H9 (cell line): ENCODE measurements around the gene MREG. TPM values are rescaled to one million over a fixed set of nuclear protein-coding genes. Genes with fewer than 3 reads are reported as not detected.

ENCODE experiments used
- DNase-seq: peaks from one replicate; pipeline ENCODE4 v3.0.0-alpha.2; 2017
- H2AFZ ChIP-seq: one replicate; pipeline ENCODE4 v1.6.1; 2013; ENCODE audit warnings: mild to moderate bottlenecking, low read length, control low read depth, moderate library complexity
- H2AK5ac ChIP-seq: 2 replicates; pipeline ENCODE4 v1.6.1; 2013; ENCODE audit warnings: low read length, control low read depth, mixed read lengths; ENCODE audit not compliant: insufficient read length
- H2BK120ac ChIP-seq: one replicate; pipeline ENCODE4 v1.6.1; 2013; ENCODE audit warnings: low read depth, mild to moderate bottlenecking, low read length, control low read depth, inconsistent platforms; ENCODE audit not compliant: poor library complexity, severe bottlenecking
- H2BK12ac ChIP-seq: 2 replicates; pipeline ENCODE4 v1.6.1; 2013; ENCODE audit warnings: low read length, control low read depth, mixed read lengths, low read depth; ENCODE audit not compliant: insufficient read length
- H2BK15ac ChIP-seq: 2 replicates; pipeline ENCODE4 v1.6.1; 2013; ENCODE audit warnings: low read depth, low read length, control low read depth
- H2BK20ac ChIP-seq: one replicate; pipeline ENCODE4 v1.6.1; 2013; ENCODE audit warnings: low read depth, mild to moderate bottlenecking, low read length, control low read depth, inconsistent platforms; ENCODE audit not compliant: poor library complexity, severe bottlenecking
- H2BK5ac ChIP-seq: 2 replicates; pipeline ENCODE4 v1.6.1; 2013; ENCODE audit warnings: low read length, control low read depth, mixed read lengths; ENCODE audit not compliant: insufficient read length
- H3K14ac ChIP-seq: 2 replicates; pipeline ENCODE4 v1.6.1; 2013; ENCODE audit warnings: low read length, control low read depth; ENCODE audit not compliant: insufficient read depth
- H3K18ac ChIP-seq: 2 replicates; pipeline ENCODE4 v1.6.1; 2013; ENCODE audit warnings: low read depth, mild to moderate bottlenecking, mixed read lengths, low read length, control low read depth; ENCODE audit not compliant: insufficient read length
- H3K23ac ChIP-seq: 2 replicates; pipeline ENCODE4 v1.6.1; 2013; ENCODE audit warnings: low read length, control low read depth, mixed read lengths, low read depth; ENCODE audit not compliant: insufficient read length
- H3K23me2 ChIP-seq: 2 replicates; pipeline ENCODE4 v1.6.1; 2013; ENCODE audit warnings: low read depth, mild to moderate bottlenecking, mixed read lengths, low read length, control low read depth; ENCODE audit not compliant: insufficient read length, poor library complexity, severe bottlenecking
- H3K27ac ChIP-seq: 2 replicates; pipeline ENCODE4 v1.5.1; 2013; ENCODE audit warnings: low read length, control low read depth, mixed read lengths, low read depth; ENCODE audit not compliant: insufficient read length
- H3K27me3 ChIP-seq: 2 replicates; pipeline ENCODE4 v1.6.1; 2013; ENCODE audit warnings: low read length, control low read depth, inconsistent platforms; ENCODE audit not compliant: insufficient read depth
- H3K4ac ChIP-seq: 2 replicates; pipeline ENCODE4 v1.6.1; 2013; ENCODE audit warnings: low read depth, mild to moderate bottlenecking, control low read depth, inconsistent platforms, low read length, moderate library complexity
- H3K4me1 ChIP-seq: 2 replicates; pipeline ENCODE4 v1.6.1; 2013; ENCODE audit warnings: low read length, control low read depth, inconsistent platforms; ENCODE audit not compliant: insufficient read depth
- H3K4me2 ChIP-seq: 2 replicates; pipeline ENCODE4 v1.6.1; 2013; ENCODE audit warnings: low read length, control low read depth, mixed read lengths; ENCODE audit not compliant: insufficient read length, insufficient read depth
- H3K56ac ChIP-seq: 2 replicates; pipeline ENCODE4 v1.6.1; 2013; ENCODE audit warnings: low read depth, mild to moderate bottlenecking, mixed read lengths, low read length, control low read depth; ENCODE audit not compliant: insufficient read length
- H3K79me1 ChIP-seq: 2 replicates; pipeline ENCODE4 v1.6.1; 2013; ENCODE audit warnings: low read depth, mild to moderate bottlenecking, moderate library complexity, low read length, control low read depth, inconsistent platforms; ENCODE audit not compliant: insufficient read depth, poor library complexity, severe bottlenecking
- H3K79me2 ChIP-seq: 2 replicates; pipeline ENCODE4 v1.6.1; 2013; ENCODE audit warnings: low read length, control low read depth, inconsistent platforms; ENCODE audit not compliant: insufficient read depth
- H3K9ac ChIP-seq: 2 replicates; pipeline ENCODE4 v1.6.1; 2013; ENCODE audit warnings: low read length, control low read depth, mixed read lengths; ENCODE audit not compliant: insufficient read length; ENCODE audit errors: extremely low read depth
- H3K9me3 ChIP-seq: one replicate; pipeline ENCODE4 v1.6.1; 2013; ENCODE audit warnings: low read depth, low read length, inconsistent platforms; ENCODE audit not compliant: control insufficient read depth
- H3T11ph ChIP-seq: one replicate; pipeline ENCODE4 v1.6.1; 2013; ENCODE audit warnings: mild to moderate bottlenecking, low read length, control low read depth, inconsistent platforms
- H4K20me1 ChIP-seq: one replicate; pipeline ENCODE4 v1.6.1; 2013; ENCODE audit not compliant: control insufficient read depth, insufficient read length, insufficient read depth
- H4K5ac ChIP-seq: 2 replicates; pipeline ENCODE4 v1.6.1; 2013; ENCODE audit warnings: low read depth, mild to moderate bottlenecking, mixed read lengths, low read length, control low read depth; ENCODE audit not compliant: insufficient read length
- H4K8ac ChIP-seq: replicated peaks from 2 replicates; pipeline ENCODE4 v1.6.1; 2013; ENCODE audit warnings: low read length, control low read depth, mixed read lengths, low read depth; ENCODE audit not compliant: insufficient read length
- H4K91ac ChIP-seq: 2 replicates; pipeline ENCODE4 v1.6.1; 2013; ENCODE audit warnings: low read depth, mild to moderate bottlenecking, moderate library complexity, mixed read lengths, low read length, control low read depth; ENCODE audit not compliant: insufficient read length
- H3K27ac Mint-ChIP-seq, 3 experiments: 2 replicates in 2 of 3; 3 replicates in 1 of 3; pipeline ENCODE4 v1.8.0; 2020 to 2021; ENCODE audit warnings: mixed read lengths in 3 of 3, mild to moderate bottlenecking in 1 of 3, moderate library complexity in 1 of 3
- H3K27me3 Mint-ChIP-seq: 2 replicates; pipeline ENCODE4 v1.8.0; 2021; ENCODE audit warnings: low read depth, mild to moderate bottlenecking, moderate library complexity, mixed read lengths
- H3K36me3 Mint-ChIP-seq, 3 experiments: 2 replicates in 2 of 3; 3 replicates in 1 of 3; pipeline ENCODE4 v1.8.0; 2020 to 2021; ENCODE audit warnings: low read depth in 3 of 3, mixed read lengths in 3 of 3; ENCODE audit not compliant: insufficient read depth in 1 of 3
- H3K4me1 Mint-ChIP-seq, 2 experiments: 2 replicates each; pipeline ENCODE4 v1.8.0; 2020; ENCODE audit warnings: mixed read lengths in 2 of 2
- H3K4me3 Mint-ChIP-seq, 2 experiments: 2 replicates in 1 of 2; 3 replicates in 1 of 2; pipeline ENCODE4 v1.8.0; 2020 to 2021; ENCODE audit warnings: mild to moderate bottlenecking in 2 of 2, mixed read lengths in 2 of 2, moderate library complexity in 1 of 2
- H3K9me3 Mint-ChIP-seq, 2 experiments: 2 replicates in 1 of 2; 3 replicates in 1 of 2; pipeline ENCODE4 v1.8.0; 2020; ENCODE audit warnings: mild to moderate bottlenecking in 2 of 2, mixed read lengths in 2 of 2, moderate library complexity in 1 of 2
- WGBS: extraction: QIAGEN DNeasy Blood & Tissue Kit; methylation state at CpG from one replicate; pipeline ENCODE4 v1.1.7; 2013; ENCODE audit warnings: missing lambda C conversion rate, low lambda C conversion rate, mixed read lengths; ENCODE audit not compliant: insufficient read length; ENCODE audit errors: extremely low coverage; 5-methylcytosine and 5-hydroxymethylcytosine counted together
- total RNA-seq: library from RNA; stranded (reverse); gene quantifications from 2 replicates; pipeline ENCODE4 v1.2.1, GENCODE V29; 2021
- TF ChIP-seq, protein P1 (sequence below): fragments of 200-600 bp; sonication (generic); conservative IDR thresholded peaks from 3 replicates; pipeline ENCODE4 v1.8.0; 2021; ENCODE audit warnings: antibody characterized with exemption, mild to moderate bottlenecking

MREG gene
- total RNA-seq, 1 experiment from 2014 or later = 21.8 TPM

DNA sequence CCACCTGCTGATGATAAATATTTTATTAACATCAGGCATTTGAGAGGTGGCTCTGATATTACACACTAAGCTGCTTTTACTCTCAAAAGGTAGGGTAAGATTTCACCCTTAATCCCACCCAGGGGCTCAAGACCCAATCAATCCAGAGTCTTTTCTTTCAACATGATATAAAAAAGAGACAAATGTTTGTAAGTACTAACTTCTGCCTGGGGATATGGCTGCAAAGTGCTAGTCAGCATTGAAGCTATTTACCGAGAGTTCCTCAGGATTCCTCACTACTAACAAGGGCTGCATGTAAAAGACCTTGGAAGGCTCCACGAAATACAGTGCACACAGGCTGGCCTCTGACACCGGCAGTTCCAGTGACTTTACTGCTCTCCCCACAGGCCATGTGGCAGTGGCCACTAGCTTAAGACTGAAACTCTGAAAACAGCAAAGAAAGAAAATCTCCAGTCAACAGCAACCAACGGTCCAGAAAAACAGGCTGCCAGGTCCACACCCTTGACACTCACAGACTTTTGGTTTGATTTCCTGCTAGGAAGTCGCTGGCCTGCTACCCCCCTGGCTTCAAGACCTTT lies 11.2 kb downstream of the MREG start:
- Histone ChIP-seq H3K4ac (no peak overlapping the region), H2AK5ac (no peak overlapping the region), H4K8ac (no peak overlapping the region), H3K9me3 (no peaks in the 10 kb centered on the region), H2BK20ac (no peak overlapping the region), H2BK120ac (no peak overlapping the region), H2BK12ac (no peak overlapping the region), H3K4me2 (no peak overlapping the region), H3K27ac (no peak overlapping the region), H3K18ac (no peak overlapping the region), H4K5ac (no peak overlapping the region), H3K14ac (no peak overlapping the region), H3K4me1 (peaks cover 14% of the 10 kb centered on the region; the same call in 1 of the 2 replicates), H2BK15ac (no peak overlapping the region), H3K79me2 (peaks cover 4% of the 10 kb centered on the region; the same call in 1 of the 2 replicates), H2BK5ac (no peak overlapping the region), H2AFZ (no peak overlapping the region), H3K23ac (no peak overlapping the region), H3T11ph (no peak overlapping the region), H3K23me2 (no peaks in the 10 kb centered on the region), H3K79me1 (peaks cover 4% of the 10 kb centered on the region), H3K27me3 (no peaks in the 10 kb centered on the region), H4K91ac (no peak overlapping the region), H3K56ac (no peak overlapping the region), H4K20me1 (no peaks in the 10 kb centered on the region), H3K9ac (no peak overlapping the region)
- Mint-ChIP-seq H3K27ac (peak overlapping the region; percentile 38 to 76 (median 49)), H3K4me3 (no peak overlapping the region; a peak in 1 of 5 replicates), H3K9me3 (no peaks in the 10 kb centered on the region), H3K27me3 (no peaks in the 10 kb centered on the region), H3K4me1 (peaks cover 20 to 38% of the 10 kb centered on the region in 2 experiments), H3K36me3 (peaks cover under 1 to 5% (median 3%) of the 10 kb centered on the region in 3 experiments; a peak in 5 of 7 replicates)
- WGBS = no CpG with 5 or more reads among the region's 5 CpGs
- no peak for DNase-seq
- TF ChIP-seq, protein P1, sequence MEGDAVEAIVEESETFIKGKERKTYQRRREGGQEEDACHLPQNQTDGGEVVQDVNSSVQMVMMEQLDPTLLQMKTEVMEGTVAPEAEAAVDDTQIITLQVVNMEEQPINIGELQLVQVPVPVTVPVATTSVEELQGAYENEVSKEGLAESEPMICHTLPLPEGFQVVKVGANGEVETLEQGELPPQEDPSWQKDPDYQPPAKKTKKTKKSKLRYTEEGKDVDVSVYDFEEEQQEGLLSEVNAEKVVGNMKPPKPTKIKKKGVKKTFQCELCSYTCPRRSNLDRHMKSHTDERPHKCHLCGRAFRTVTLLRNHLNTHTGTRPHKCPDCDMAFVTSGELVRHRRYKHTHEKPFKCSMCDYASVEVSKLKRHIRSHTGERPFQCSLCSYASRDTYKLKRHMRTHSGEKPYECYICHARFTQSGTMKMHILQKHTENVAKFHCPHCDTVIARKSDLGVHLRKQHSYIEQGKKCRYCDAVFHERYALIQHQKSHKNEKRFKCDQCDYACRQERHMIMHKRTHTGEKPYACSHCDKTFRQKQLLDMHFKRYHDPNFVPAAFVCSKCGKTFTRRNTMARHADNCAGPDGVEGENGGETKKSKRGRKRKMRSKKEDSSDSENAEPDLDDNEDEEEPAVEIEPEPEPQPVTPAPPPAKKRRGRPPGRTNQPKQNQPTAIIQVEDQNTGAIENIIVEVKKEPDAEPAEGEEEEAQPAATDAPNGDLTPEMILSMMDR = no peak
